Occipital lobe (tissue), 2 donors: ENCODE results near the gene AZU1. TPM values are rescaled to one million over a fixed set of nuclear protein-coding genes. Genes with fewer than 3 reads are reported as not detected.
"Not testable (repeated sequence)": the region's sequence is repeated elsewhere in the genome, so short reads cannot be mapped to it uniquely, and the experiment has no call there.

Source experiments
- DNase-seq: peaks from one replicate; lab custom pipeline; 2025; lab: John Stamatoyannopoulos, UW
- total RNA-seq: library from RNA; depleted of rRNA; stranded (reverse); fragments of >200 nt; gene quantifications from one replicate; pipeline ENCODE4 v1.2.3, GENCODE V29; 2014

AZU1 gene
- total RNA-seq, 1 donor from 2014 or later: 0.31 TPM

DNA sequence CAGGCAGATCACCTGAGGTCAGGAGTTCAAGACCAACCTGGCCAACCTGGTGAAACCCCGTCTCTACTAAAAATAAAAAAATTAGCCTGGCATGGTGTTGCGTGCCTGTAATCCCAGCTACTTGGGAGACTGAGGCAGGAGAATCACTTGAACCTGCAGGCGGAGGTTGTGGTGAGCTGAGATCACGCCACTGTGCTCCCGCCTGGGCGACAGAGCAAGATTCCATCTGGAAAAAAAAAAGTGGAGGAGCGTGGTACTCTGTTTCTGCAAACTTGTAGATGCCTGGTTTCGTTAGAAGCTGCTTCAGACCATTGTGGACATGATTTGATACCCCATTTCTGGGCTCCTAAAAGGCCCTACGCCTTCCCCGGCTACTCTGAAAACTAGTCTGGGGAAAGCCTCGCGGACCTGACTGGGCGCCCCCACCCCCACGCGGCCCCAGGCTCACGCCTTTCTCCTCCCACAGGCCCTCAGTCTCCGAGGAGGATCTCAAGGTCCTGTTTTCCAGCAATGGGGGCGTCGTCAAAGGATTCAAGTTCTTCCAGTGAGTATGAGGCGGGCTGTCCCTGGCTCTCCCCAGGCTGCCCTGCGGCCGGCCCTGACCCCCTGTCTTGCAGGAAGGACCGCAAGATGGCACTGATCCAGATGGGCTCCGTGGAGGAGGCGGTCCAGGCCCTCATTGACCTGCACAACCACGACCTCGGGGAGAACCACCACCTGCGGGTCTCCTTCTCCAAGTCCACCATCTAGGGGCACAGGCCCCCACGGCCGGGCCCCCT is 17.4 kb upstream of the AZU1 start:
- no peak for DNase-seq

GRCh38 chr19:810883-811489 is 16.7 kb upstream of the AZU1 start:
- no peak for DNase-seq

DNA sequence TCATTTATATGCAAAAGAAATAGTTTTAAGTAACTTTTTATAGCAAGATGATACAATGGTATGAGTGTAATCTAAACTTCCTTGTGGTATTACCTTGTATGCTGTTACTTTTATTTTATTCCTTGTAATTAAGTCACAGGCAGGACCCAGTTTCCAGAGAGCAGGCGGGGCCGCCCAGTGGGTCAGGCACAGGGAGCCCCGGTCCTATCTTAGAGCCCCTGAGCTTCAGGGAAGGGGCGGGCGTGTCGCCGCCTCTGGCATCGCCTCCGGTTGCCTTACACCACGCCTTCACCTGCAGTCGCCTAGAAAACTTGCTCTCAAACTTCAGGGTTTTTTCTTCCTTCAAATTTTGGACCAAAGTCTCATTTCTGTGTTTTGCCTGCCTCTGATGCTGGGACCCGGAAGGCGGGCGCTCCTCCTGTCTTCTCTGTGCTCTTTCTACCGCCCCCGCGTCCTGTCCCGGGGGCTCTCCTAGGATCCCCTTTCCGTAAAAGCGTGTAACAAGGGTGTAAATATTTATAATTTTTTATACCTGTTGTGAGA is 16.1 kb upstream of the AZU1 start:
- no peak for DNase-seq

DNA sequence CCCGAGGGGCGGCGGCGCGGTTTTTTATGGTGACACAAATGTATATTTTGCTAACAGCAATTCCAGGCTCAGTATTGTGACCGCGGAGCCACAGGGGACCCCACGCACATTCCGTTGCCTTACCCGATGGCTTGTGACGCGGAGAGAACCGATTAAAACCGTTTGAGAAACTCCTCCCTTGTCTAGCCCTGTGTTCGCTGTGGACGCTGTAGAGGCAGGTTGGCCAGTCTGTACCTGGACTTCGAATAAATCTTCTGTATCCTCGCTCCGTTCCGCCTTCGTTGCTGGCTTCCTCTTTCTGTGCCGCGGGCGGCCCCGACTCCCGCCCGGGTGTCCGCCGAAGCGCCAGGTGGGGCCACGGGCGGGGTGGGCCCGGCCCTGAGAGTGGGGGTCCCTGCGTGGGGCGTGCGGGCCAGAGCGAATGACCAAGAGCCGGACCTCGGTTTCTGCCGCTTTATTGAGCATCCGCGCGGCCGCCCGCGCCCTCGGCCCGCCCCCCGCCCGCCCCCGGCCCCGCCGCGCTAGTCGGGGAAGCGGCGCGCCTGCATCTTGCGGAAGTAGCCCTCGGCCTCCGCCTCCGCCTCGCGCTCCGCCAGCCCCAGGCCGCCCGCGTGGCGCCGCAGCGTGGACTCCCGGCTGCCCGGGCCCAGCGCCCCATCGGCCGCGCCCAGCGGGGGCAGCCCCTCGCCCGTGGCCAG is 15.4 kb upstream of the AZU1 start:
- no peak for DNase-seq

DNA sequence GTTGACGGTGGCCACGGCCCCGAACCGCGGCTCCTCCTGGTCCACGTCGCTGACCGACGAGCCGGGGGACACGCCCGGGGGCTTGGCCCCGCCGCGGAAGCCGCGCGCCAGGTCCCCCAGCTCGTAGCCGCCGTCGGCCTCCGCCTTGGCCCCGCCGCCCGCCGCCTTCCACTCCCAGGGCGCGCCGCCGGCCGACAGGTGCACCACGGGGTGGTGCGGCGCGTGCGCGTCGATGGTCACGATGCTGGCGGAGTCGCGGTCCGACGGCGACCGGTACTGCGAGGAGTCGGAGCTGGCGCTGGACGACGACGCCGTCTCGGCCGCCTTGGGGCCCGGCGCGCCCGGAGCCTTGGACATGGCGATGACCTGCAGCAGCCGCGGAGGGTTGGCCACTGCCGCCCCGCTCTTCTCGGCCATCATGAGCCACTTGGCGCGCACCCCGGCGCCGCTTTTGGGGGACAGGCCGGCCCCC is 14.9 kb upstream of the AZU1 start:
- no peak for DNase-seq

- no peak for DNase-seq
Measured at GRCh38 chr19:813219-814151, 14.2 kb upstream of the AZU1 start.

GRCh38 chr19:814152-815078 is 13.2 kb upstream of the AZU1 start:
- no peak for DNase-seq

DNA sequence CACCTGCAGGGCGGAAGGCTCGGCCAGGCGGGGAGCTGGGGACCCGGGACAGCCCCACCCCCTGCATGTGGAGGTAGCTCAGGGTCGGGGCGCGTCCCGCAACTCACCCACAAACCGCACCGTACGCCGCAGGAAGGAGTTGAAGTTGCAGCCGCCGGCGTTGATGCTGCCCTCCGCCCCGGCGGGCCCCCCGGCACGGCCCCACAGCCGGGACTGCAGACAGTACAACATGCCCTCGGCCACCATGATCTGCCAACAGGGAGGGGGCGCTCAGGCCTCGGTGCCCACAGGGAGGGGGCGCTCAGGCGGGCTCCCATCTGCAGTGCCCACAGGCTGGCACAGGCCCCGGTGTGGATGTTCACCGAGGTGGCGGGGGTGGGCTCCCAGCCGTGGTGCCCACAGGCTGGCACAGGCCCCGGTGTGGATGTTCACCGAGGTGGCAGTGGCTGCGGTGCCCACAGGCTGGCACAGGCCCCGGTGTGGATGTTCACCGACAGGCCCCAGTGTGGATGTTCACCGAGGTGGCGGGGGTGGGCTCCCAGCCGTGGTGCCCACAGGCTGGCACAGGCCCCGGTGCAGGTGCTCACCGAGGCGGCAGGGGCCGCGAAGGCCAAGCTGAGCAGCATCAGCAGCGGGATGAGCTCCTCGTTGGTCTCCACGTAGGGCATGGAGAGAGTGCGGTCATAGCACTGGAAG is 12.4 kb upstream of the AZU1 start:
- no peak for DNase-seq

DNA sequence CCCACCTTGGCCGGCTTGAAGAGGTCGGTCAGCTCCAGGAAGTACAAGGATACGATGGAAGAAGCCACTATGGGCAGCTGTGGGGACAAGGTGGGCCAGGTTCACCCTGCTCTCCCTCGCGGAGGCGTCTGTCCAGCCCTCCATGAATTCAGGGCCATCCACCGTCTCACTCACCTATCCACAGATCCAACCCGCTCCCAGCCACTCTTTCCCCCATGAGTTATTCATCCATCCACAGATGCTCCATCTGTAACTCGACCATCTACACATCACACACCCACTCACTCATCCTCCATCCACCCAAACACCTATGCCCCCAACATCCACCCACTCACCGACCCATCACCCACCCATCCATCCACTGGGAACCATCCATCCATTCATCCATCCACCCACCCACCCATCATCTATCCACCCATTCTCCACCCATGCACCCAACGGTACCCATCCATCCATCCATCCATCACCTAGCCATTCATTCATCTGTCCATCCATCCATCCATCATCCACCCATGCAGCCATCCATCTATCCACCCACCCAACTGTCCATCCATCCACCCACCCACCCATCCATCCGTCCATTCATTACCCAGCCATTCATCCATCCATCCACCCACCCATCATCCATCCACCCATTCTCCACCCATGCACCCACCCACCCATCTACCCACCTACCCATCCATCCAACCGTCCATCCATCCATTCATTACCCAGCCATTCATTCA is 11.7 kb upstream of the AZU1 start:
- DNase-seq: no peak

DNA sequence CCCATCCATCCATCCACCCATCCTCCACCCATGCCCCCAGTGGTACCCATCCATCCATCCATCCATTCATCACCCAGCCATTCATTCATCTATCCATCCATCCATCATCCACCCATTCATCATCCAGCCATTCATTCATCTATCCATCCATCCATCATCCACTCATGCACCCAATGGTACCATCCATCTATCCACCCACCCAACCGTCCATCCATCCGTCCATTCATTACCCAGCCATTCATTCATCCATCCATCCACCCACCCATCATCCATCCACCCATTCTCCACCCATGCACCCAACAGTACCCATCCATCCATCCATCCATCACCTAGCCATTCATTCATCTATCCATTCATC is 11.2 kb upstream of the AZU1 start:
- no peak for DNase-seq

GRCh38 chr19:820212-820611 is 7.4 kb upstream of the AZU1 start:
- not testable (repeated sequence) for DNase-seq

GRCh38 chr19:821231-821824 is 6.3 kb upstream of the AZU1 start:
- DNase-seq: no peak

- DNase-seq: no peak
Measured at GRCh38 chr19:821825-822503, 5.7 kb upstream of the AZU1 start, which contains the start of gene PLPPR3. PLPPR3 (minus strand) TSS chr19:821955; CDS start chr19:821559, 396 bp downstream.

- no peak for DNase-seq
Measured at GRCh38 chr19:823565-824121, 4.0 kb upstream of the AZU1 start.

GRCh38 chr19:824885-825284 is 2.8 kb upstream of the AZU1 start:
- no peak for DNase-seq

DNA sequence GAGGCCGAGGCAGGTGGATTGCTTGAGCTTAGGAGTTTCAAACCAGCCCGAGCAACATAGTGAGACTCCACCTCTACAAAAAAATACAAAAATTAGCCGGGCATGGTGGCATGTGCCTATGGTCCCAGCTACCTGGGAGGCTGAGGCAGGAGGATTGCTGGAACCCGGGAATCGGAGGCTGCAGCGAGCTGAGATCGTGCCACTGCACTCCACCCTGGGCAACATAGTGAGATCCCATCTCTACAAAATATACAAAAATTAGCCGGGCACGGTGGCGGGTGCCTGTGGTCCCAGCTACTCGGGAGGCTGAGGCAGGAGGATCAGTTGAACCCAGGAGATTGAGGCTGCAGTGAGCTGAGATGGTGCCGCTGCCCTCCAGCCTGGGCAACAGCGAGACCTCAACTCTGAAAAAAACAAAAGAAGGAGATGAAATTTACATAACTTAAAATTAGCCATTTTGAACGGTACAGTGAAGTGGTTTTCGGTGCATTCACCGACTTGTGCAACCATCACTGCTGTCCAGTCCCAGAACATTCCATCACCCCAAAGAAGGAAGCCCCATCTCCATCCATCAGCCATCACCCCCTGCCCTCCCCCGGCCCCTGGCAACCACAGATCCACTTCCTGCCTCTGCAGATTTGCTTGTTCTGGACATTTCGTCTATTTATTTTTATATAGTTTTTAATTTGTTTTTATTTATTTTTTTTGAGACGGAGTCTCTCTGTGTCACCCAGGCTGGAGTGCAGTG is 1.6 kb upstream of the AZU1 start:
- DNase-seq: no peak

DNA sequence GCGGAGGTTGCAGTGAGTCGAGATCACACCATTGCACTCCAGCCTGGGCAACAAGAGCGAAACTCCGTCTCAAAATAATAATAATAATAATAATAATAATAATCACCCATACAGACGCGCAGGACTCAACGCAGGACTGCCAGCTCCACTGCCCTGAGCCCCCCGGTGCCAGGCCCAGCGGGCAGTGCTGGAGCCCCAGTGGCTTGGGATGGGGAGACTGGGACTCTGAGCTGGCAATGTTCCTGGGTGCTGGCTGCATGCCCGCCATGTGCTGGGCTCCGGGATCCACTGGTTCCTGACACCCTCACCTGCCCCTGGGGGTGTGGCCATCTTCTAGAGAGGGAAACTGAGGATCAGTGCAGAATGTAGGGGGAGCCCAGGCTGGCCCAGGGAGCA is 325 bp upstream of the AZU1 start:
- no peak for DNase-seq
